Panc1 (cell line): ENCODE data around the gene METTL22. TPM values are rescaled to one million over a fixed set of nuclear protein-coding genes. Genes with fewer than 3 reads are reported as not detected.
A peak's percentile ranks its signal among the peaks of the same experiment; 100 is the strongest.
"Not testable (repeated sequence)": the region's sequence is repeated elsewhere in the genome, so short reads cannot be mapped to it uniquely, and the experiment has no call there.

ENCODE experiments used
- ATAC-seq: fragments of 200-7000 bp; cut with Tn5 transposase; 2 replicates; pipeline ENCODE4 v1.9.1; 2020; ENCODE audit warnings: mild to moderate bottlenecking, moderate library complexity
- BruUV-seq: library from RNA; stranded (reverse); fragments of 400-500 nt; replicated peaks from 2 replicates; lab custom pipeline; 2021; lab: Mats Ljungman, UMichigan
- CTCF ChIA-PET: fragments of 300-600 bp; sonication (Branson Sonifier 250); formaldehyde crosslinking; loops from one replicate; lab custom pipeline; 2022; ENCODE audit warnings: antibody characterized with exemption; lab: Charles Lee
- POLR2A ChIA-PET: fragments of 300-600 bp; sonication (Branson Sonifier 250); formaldehyde crosslinking; loops from one replicate; lab custom pipeline; 2022; ENCODE audit warnings: antibody characterized with exemption; lab: Charles Lee
- DNase-seq: peaks from one replicate; pipeline ENCODE4 v3.0.0-alpha.2; 2010; ENCODE audit warnings: low read depth, low spot score
- H3K27ac ChIP-seq: 2 replicates; pipeline ENCODE4 v1.5.1; 2011; ENCODE audit warnings: mild to moderate bottlenecking, low read length, inconsistent platforms
- H3K27me3 ChIP-seq: fragments of 200-500 bp; sonication (Bioruptor generic); 2 replicates; pipeline ENCODE4 v1.6.0; 2014; ENCODE audit warnings: low read length, inconsistent platforms; ENCODE audit not compliant: control insufficient read depth, insufficient read depth
- H3K36me3 ChIP-seq: fragments of 200-500 bp; sonication (Bioruptor generic); 2 replicates; pipeline ENCODE4 v1.5.1; 2014; ENCODE audit warnings: inconsistent platforms, mild to moderate bottlenecking, low read length, moderate library complexity; ENCODE audit not compliant: control insufficient read depth, insufficient read depth
- H3K4me1 ChIP-seq: 2 replicates; pipeline ENCODE4 v1.5.1; 2011; ENCODE audit warnings: inconsistent platforms, mild to moderate bottlenecking, low read length, moderate library complexity; ENCODE audit not compliant: control insufficient read depth, insufficient read depth
- H3K4me3 ChIP-seq, 2 experiments: 2 replicates each; pipeline ENCODE4 v1.5.1; 2011 to 2012; ENCODE audit warnings: low read depth in 2 of 2, low read length in 2 of 2, mild to moderate bottlenecking in 2 of 2, inconsistent platforms in 1 of 2, moderate library complexity in 1 of 2
- H3K9me3 ChIP-seq: fragments of 200-500 bp; sonication (Bioruptor generic); 2 replicates; pipeline ENCODE4 v1.5.1; 2014; ENCODE audit warnings: low read depth, mild to moderate bottlenecking, inconsistent platforms, low read length, moderate library complexity; ENCODE audit not compliant: control insufficient read depth, insufficient read depth
- CTCF ChIP-seq: fragments of 450-650 bp; IDR thresholded peaks from 2 replicates; pipeline ENCODE4 v1.5.1; 2017; ENCODE audit warnings: mild to moderate bottlenecking
- POLR2AphosphoS5 ChIP-seq: IDR thresholded peaks from 2 replicates; pipeline ENCODE4 v1.6.1; 2012; ENCODE audit warnings: mild to moderate bottlenecking, low read depth, low read length, moderate library complexity
- REST ChIP-seq, 2 experiments: IDR thresholded peaks; 2 replicates each; pipeline ENCODE4 v1.6.1; 2011 to 2012; ENCODE audit warnings: low read depth in 2 of 2, control low read depth in 1 of 2, low read length in 1 of 2, mild to moderate bottlenecking in 1 of 2, moderate library complexity in 1 of 2; ENCODE audit not compliant: insufficient read depth in 1 of 2
- SIN3A ChIP-seq: IDR thresholded peaks from 2 replicates; pipeline ENCODE4 v1.6.1; 2012; ENCODE audit warnings: low read depth, mild to moderate bottlenecking, low read length, moderate library complexity, borderline replicate concordance; ENCODE audit not compliant: insufficient read depth
- TCF7L2 ChIP-seq: IDR thresholded peaks from 2 replicates; pipeline ENCODE4 v1.6.1; 2011; ENCODE audit warnings: mild to moderate bottlenecking, low read depth, low read length, inconsistent platforms
- in situ Hi-C: cut with HindIII; loops from 2 replicates; pipeline ENCODE4 v1.10.0; 2016; ENCODE audit warnings: low sequenced_read_pairs, low pct_unique_long_range_greater_than_20kb
- intact Hi-C: fragments of 100-400 bp; cut with micrococcal nuclease; formaldehyde crosslinking; loops from one replicate; pipeline ENCODE4 v1.10.0; 2022; ENCODE audit not compliant: unreplicated experiment
- total RNA-seq: library from RNA; stranded (reverse); gene quantifications from one replicate; pipeline ENCODE4 v1.2.1, GENCODE V29; 2021; ENCODE audit not compliant: unreplicated experiment

The METTL22 gene
- total RNA-seq, 1 experiment from 2014 or later = 31.8 TPM

DNA sequence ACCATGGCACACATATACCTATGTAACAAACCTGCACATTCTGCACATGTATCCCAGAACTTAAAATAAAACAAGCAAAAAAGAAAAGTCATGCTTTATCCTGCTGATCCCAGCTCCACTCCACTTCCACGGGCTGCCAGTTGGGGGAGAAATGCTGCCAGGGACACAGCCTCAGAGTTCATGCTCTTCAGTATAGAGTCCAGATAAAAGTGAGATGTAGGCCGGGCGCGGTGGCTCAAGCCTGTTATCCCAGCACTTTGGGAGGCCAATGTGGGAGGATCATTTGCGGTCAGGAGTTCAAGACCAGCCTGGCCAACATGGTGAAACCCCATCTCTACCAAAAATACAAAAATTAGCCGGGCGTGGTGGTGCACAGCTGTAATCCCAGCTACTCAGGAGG, 30.5 kb downstream of the METTL22 start:
- BruUV-seq, H3K4me1 ChIP-seq, H3K4me3 ChIP-seq, POLR2A ChIA-PET, H3K36me3 ChIP-seq, in situ Hi-C loops, intact Hi-C loops, H3K27ac ChIP-seq, DNase-seq, H3K27me3 ChIP-seq, H3K9me3 ChIP-seq: not testable (repeated sequence)
- peak; percentile 74 for TF ChIP-seq CTCF
- peak; percentile 80 for ATAC-seq
- CTCF ChIA-PET = interaction anchor here (0.6 to 1.6 kb wide), 4 partner anchors 54 to 278 kb away, joined by 3 to 4 read pairs (median 3); no protein-coding TSS in a partner anchor

GRCh38 chr16:8655184-8655717, 33.8 kb downstream of the METTL22 start:
- no peaks in the 10 kb centered on the region for H3K9me3 ChIP-seq
- ATAC-seq (peak; percentile 80), DNase-seq (no peak)
- intact Hi-C loops = loop anchor here (5.0 kb wide), 1 partner anchor 88 kb away; no protein-coding TSS in a partner anchor
- no peak overlapping the region for H3K4me3 ChIP-seq
- ChIA-PET CTCF (interaction anchor here (1.1 kb wide), 1 partner anchor 83 kb away, joined by 3 read pairs; no protein-coding TSS in a partner anchor), POLR2A (no interaction called here)
- H3K4me1 ChIP-seq = no peaks in the 10 kb centered on the region
- in situ Hi-C loops = no loop called here
- peak; percentile 79 for TF ChIP-seq CTCF
- no peak for TF ChIP-seq REST (IDR thresholded peaks at IDR 0.05; ENCODE audit: insufficient read depth in 1 of 2, low read depth in 2 of 2, low read length in 1 of 2)
- H3K36me3 ChIP-seq = no peaks in the 10 kb centered on the region
- no TSS peak for BruUV-seq
- no peak overlapping the region for H3K27ac ChIP-seq
- H3K27me3 ChIP-seq = no peaks in the 10 kb centered on the region

DNA sequence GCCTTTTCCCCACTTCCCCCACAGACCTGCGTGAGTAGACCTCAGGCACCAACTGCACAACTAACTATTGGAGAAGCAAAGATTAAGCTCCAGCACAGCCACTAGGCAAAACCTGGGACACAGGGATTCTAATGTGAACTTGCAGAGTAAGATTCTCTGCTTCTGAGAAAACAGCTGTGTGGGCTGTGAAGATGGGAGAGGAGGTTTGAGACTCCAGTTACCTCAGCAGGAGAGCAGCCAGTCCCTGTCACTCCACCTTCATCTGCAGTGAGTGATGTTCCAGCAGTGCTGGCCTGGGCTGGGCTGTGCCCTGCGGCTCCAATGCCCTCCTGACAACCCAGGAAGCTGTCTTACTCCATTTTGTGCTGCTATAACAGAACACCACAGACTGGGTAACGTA, 34.9 kb downstream of the METTL22 start:
- no peak for ATAC-seq
- ChIA-PET POLR2A (no interaction called here), CTCF (interaction anchor here (0.6 kb wide), 1 partner anchor 200 kb away, joined by 8 read pairs; no protein-coding TSS in a partner anchor)
- Histone ChIP-seq H3K36me3 (no peaks in the 10 kb centered on the region), H3K9me3 (no peaks in the 10 kb centered on the region), H3K27me3 (no peaks in the 10 kb centered on the region), H3K4me3 (no peak overlapping the region), H3K27ac (no peak overlapping the region), H3K4me1 (no peaks in the 10 kb centered on the region)
- BruUV-seq = no TSS peak
- DNase-seq = no peak
- intact Hi-C loops = loop anchor here (5.0 kb wide), 1 partner anchor 89 kb away; no protein-coding TSS in a partner anchor
- in situ Hi-C loops = no loop called here
- TF ChIP-seq REST (IDR thresholded peaks at IDR 0.05; ENCODE audit: insufficient read depth in 1 of 2, low read depth in 2 of 2, low read length in 1 of 2) (no peak), POLR2AphosphoS5 (no peak), TCF7L2 (no peak), SIN3A (no peak), CTCF (no peak)
